H1 (cell line): ENCODE results near the gene ZNF277. TPM values are rescaled to one million over a fixed set of nuclear protein-coding genes. Genes with fewer than 3 reads are reported as not detected.

Experiments used
- HDAC6 ChIP-seq: IDR thresholded peaks from one replicate; pipeline ENCODE4 v1.7.1; 2012; ENCODE audit warnings: low read depth, mild to moderate bottlenecking, inconsistent platforms, low read length, moderate library complexity
- KDM4A ChIP-seq: IDR thresholded peaks from one replicate; pipeline ENCODE4 v1.7.1; 2012; ENCODE audit warnings: low read depth, mild to moderate bottlenecking, moderate library complexity, low read length, inconsistent platforms; ENCODE audit not compliant: severe bottlenecking
- SIRT6 ChIP-seq: IDR thresholded peaks from one replicate; pipeline ENCODE4 v1.7.1; 2012; ENCODE audit warnings: low read length, inconsistent platforms
- SP1 ChIP-seq: IDR thresholded peaks from 2 replicates; pipeline ENCODE4 v1.6.1; 2011; ENCODE audit warnings: low read depth, low read length
- SP2 ChIP-seq: IDR thresholded peaks from 2 replicates; pipeline ENCODE4 v1.6.1; 2012; ENCODE audit warnings: mild to moderate bottlenecking, low read length, inconsistent platforms
- polyA plus RNA-seq, 7 experiments: library from polyadenylated mRNA; depleted of rRNA in 3 of 7; stranded (reverse) in 5 of 7; unstranded in 2 of 7; fragments of >200 nt in 5 of 7; fragments of 200-250 nt in 2 of 7; gene quantifications; 1 replicate in 5 of 7; 2 replicates in 1 of 7; 4 replicates in 1 of 7; pipeline versions ENCODE4 v1.2.1 to v1.2.3, GENCODE V29; 2011 to 2013; ENCODE audit warnings: missing spikeins in 2 of 7, mixed read lengths in 2 of 7
- total RNA-seq: library from RNA; stranded (reverse); fragmentation: NEBNext Ultra II Directional; extraction: Animal tissue kit (Norgen Biotek cat#: 25700); gene quantifications from 2 replicates; pipeline ENCODE4 v1.2.1, GENCODE V29; 2021

ZNF277 gene
- total and polyA plus RNA-seq, 2 of the 8 experiments (the other 6 are each of a cell fraction or from before 2014, with no cell fraction given) = 5.1 to 21.7 TPM

DNA sequence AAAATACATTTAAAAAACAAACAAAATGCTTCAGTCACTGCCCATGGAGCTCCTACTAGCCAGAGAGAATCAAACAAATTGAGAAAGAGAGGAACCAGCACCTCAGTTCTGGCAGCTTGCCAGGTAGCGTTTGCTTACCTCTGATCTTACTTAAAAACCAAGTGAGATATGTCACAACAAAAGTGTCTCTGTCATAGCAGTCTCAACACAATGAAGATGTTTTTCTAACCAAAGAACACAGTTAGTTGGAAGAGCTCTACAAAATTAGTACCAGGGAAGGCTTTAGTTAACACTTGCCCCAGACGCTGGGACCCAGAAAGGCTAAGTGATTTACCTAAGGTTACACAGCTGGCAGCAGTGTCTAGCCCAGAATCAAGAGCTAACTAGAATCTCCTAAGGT lies 3.7 kb upstream of the ZNF277 start (continued):
- TF ChIP-seq SP2 (no peak), SP1 (no peak), HDAC6 (no peak), KDM4A (no peak), SIRT6 (no peak)
